K562 (cell line): ENCODE measurements around the gene MRPS6. TPM values are rescaled to one million over a fixed set of nuclear protein-coding genes. Genes with fewer than 3 reads are reported as not detected.
A peak's percentile ranks its signal among the peaks of the same experiment; 100 is the strongest.

ENCODE experiments used
- ARID1B ChIP-seq: fragments of 450-650 bp; IDR thresholded peaks from 2 replicates; pipeline ENCODE4 v1.6.1; 2016; ENCODE audit warnings: antibody characterized with exemption, mild to moderate bottlenecking, inconsistent platforms
- BCOR ChIP-seq: fragments of 450-650 bp; IDR thresholded peaks from 2 replicates; pipeline ENCODE4 v1.6.1; 2016
- CBFA2T3 ChIP-seq: fragments of 450-650 bp; IDR thresholded peaks from 2 replicates; pipeline ENCODE4 v1.6.1; 2017
- CBFB ChIP-seq: sonication (generic); formaldehyde crosslinking; IDR thresholded peaks from 2 replicates; pipeline ENCODE4 v1.4.0; 2020; ENCODE audit warnings: mild to moderate bottlenecking, missing genetic modification reagents
- CTBP1 ChIP-seq: fragments of 450-650 bp; IDR thresholded peaks from 2 replicates; pipeline ENCODE4 v1.6.1; 2016; ENCODE audit warnings: borderline replicate concordance
- GATAD2B ChIP-seq: fragments of 450-650 bp; IDR thresholded peaks from 2 replicates; pipeline ENCODE4 v1.6.1; 2017; ENCODE audit warnings: mild to moderate bottlenecking, borderline replicate concordance
- HMGN3 ChIP-seq: IDR thresholded peaks from 2 replicates; pipeline ENCODE4 v1.6.1; 2011; ENCODE audit warnings: borderline replicate concordance, low read depth, mild to moderate bottlenecking, mixed read lengths, low read length; ENCODE audit not compliant: insufficient read length; ENCODE audit errors: extremely low read depth
- HNRNPL ChIP-seq: fragments of 200-400 bp; formaldehyde crosslinking; IDR thresholded peaks from 2 replicates; pipeline ENCODE4 v1.6.1; 2017; ENCODE audit warnings: low read depth, mild to moderate bottlenecking, low read length
- HNRNPUL1 ChIP-seq: fragments of 200-400 bp; formaldehyde crosslinking; IDR thresholded peaks from 2 replicates; pipeline ENCODE4 v1.6.1; 2017; ENCODE audit warnings: low read length
- ID3 ChIP-seq, 2 experiments: fragments of 250-450 bp in 1 of 2; fragments of 450-650 bp in 1 of 2; sonication (Bioruptor Pico) in 1 of 2; IDR thresholded peaks; 2 replicates each; pipeline versions ENCODE4 v1.6.1 to v1.8.0; 2016 to 2021; ENCODE audit warnings: mild to moderate bottlenecking in 2 of 2, moderate library complexity in 2 of 2, missing compliant biosample characterization in 1 of 2, missing genetic modification characterization in 1 of 2
- KAT7 ChIP-seq: sonication (generic); formaldehyde crosslinking; IDR thresholded peaks from 2 replicates; pipeline ENCODE4 v1.8.0; 2022; ENCODE audit warnings: missing genetic modification reagents, mild to moderate bottlenecking, borderline replicate concordance
- MTA1 ChIP-seq: fragments of 450-650 bp; IDR thresholded peaks from 2 replicates; pipeline ENCODE4 v1.6.1; 2017; ENCODE audit warnings: borderline replicate concordance
- TAL1 ChIP-seq: fragments of 450-650 bp; IDR thresholded peaks from 2 replicates; pipeline ENCODE4 v1.6.1; 2016; ENCODE audit warnings: mild to moderate bottlenecking
- ZBTB17 ChIP-seq: fragments of 450-650 bp; formaldehyde crosslinking; IDR thresholded peaks from 2 replicates; pipeline ENCODE4 v1.4.0; 2020; ENCODE audit warnings: mild to moderate bottlenecking
- ZBTB9 ChIP-seq: fragments of 450-650 bp; formaldehyde crosslinking; IDR thresholded peaks from 2 replicates; pipeline ENCODE4 v1.4.0; 2020; ENCODE audit warnings: mild to moderate bottlenecking, moderate library complexity
- ZNF318 ChIP-seq, 2 experiments: fragments of 450-650 bp; IDR thresholded peaks; 2 replicates each; pipeline ENCODE4 v1.6.1; 2016; ENCODE audit warnings: mild to moderate bottlenecking in 2 of 2, borderline replicate concordance in 1 of 2, low read depth in 1 of 2, moderate library complexity in 1 of 2
- ZNF740 ChIP-seq, 3 experiments: fragments of 200-800 bp in 1 of 3; sonication (Bioruptor generic) in 1 of 3; sonication (generic) in 1 of 3; formaldehyde crosslinking in 1 of 3; IDR thresholded peaks; 2 replicates each; pipeline versions ENCODE4 v1.6.1 to v1.8.0; 2016 to 2022; ENCODE audit warnings: mild to moderate bottlenecking in 2 of 3, missing compliant biosample characterization in 2 of 3, missing genetic modification characterization in 2 of 3, missing genetic modification reagents in 1 of 3
- polyA plus RNA-seq, 8 experiments: library from polyadenylated mRNA; depleted of rRNA in 4 of 8; stranded (reverse) in 5 of 8; unstranded in 3 of 8; fragments of >200 nt; fragmentation: Nextera tagmentation in 2 of 8; fragmentation: Illumina TruSeq in 1 of 8; extraction: Ambion mirVana in 2 of 8; extraction: Trizol in 1 of 8; gene quantifications; 2 replicates each; pipeline versions ENCODE4 v1.2.1 to v1.2.3, GENCODE V29; 2011 to 2014; ENCODE audit warnings: inconsistent platforms in 1 of 8, missing spikeins in 1 of 8
- total RNA-seq, 7 experiments: library from RNA; depleted of rRNA in 6 of 7; stranded (reverse); fragments of >200 nt in 6 of 7; fragmentation: Illumina TruSeq in 2 of 7; extraction: Trizol in 2 of 7; gene quantifications; 2 replicates each; pipeline versions ENCODE4 v1.2.1 to v1.2.3, GENCODE V29; 2011 to 2021; ENCODE audit warnings: low replicate concordance in 1 of 7

MRPS6 gene
- total and polyA plus RNA-seq, 9 of the 15 experiments (the other 6 are each of a cell fraction or from before 2014, with no cell fraction given), result 26.1 to 72.0 (median 39.3) TPM

GRCh38 chr21:34110594-34111202 lies 37.3 kb downstream of the MRPS6 start (continued):
- peak; percentile 88; the same call in 1 of the 2 replicates for TF ChIP-seq GATAD2B
- peak; percentile 73 for TF ChIP-seq BCOR
- no peak for TF ChIP-seq KAT7
- TF ChIP-seq ID3 (CRISPR knock-in tag; IDR thresholded peaks at IDR 0.05), result no peak
- TF ChIP-seq ID3 (tag; IDR thresholded peaks at IDR 0.05), result peak; percentile 66
- TF ChIP-seq ARID1B, result peak; percentile 100
- TF ChIP-seq HNRNPL, result no peak
- TF ChIP-seq CTBP1, result peak; percentile 60; the same call in 1 of the 2 replicates
- peak; percentile 63; the same call in 1 of the 2 replicates for TF ChIP-seq ZBTB17 (CRISPR knock-in tag)
- TF ChIP-seq CBFB (CRISPR knock-in tag), result no peak
- peak; percentile 85 for TF ChIP-seq ZBTB9 (CRISPR knock-in tag)
- TF ChIP-seq ZNF318 (IDR thresholded peaks at IDR 0.05; ENCODE audit: borderline replicate concordance in 1 of 2, low read depth in 1 of 2), result no peak
- peak; percentile 81 for TF ChIP-seq MTA1
- no peak for TF ChIP-seq HNRNPUL1
- peak; percentile 68 for TF ChIP-seq HMGN3
- TF ChIP-seq CBFA2T3, result peak; percentile 99
- TF ChIP-seq ZNF740 (CRISPR knock-in tag; IDR thresholded peaks at IDR 0.05), result no peak
- TF ChIP-seq ZNF740 (tag; IDR thresholded peaks at IDR 0.05), result peak in 1 of 2 experiments; percentile 55; a peak in 1 of 4 replicates
- TF ChIP-seq TAL1, result peak; percentile 99
